HG03139 (cell line): Measurements from ENCODE around the gene ADAD2.

ENCODE experiments used
- ATAC-seq: cut with Tn5 transposase; IDR thresholded peaks from one replicate; pipeline ENCODE4 v1.9.1; 2021; ENCODE audit not compliant: unreplicated experiment

ADAD2 gene

GRCh38 chr16:84244728-84245127, 53.8 kb downstream of the ADAD2 start:
- ATAC-seq = no peak

GRCh38 chr16:84245956-84246678, 55.2 kb downstream of the ADAD2 start:
- no peak for ATAC-seq

GRCh38 chr16:84246679-84247077, 55.7 kb downstream of the ADAD2 start:
- ATAC-seq = no peak
